Stimulated activated CD4-positive, alpha-beta T cell treated with anti-CD3 and anti-CD28 coated beads, Interleukin-1b, Interleukin-23, amount 100 ng/mL, for 48 hours (primary cell): Measurements from ENCODE around the gene INPP4B.

ENCODE experiments used
- DNase-seq: peaks from one replicate; pipeline ENCODE4 v3.0.0-alpha.2; 2020

INPP4B gene

DNA sequence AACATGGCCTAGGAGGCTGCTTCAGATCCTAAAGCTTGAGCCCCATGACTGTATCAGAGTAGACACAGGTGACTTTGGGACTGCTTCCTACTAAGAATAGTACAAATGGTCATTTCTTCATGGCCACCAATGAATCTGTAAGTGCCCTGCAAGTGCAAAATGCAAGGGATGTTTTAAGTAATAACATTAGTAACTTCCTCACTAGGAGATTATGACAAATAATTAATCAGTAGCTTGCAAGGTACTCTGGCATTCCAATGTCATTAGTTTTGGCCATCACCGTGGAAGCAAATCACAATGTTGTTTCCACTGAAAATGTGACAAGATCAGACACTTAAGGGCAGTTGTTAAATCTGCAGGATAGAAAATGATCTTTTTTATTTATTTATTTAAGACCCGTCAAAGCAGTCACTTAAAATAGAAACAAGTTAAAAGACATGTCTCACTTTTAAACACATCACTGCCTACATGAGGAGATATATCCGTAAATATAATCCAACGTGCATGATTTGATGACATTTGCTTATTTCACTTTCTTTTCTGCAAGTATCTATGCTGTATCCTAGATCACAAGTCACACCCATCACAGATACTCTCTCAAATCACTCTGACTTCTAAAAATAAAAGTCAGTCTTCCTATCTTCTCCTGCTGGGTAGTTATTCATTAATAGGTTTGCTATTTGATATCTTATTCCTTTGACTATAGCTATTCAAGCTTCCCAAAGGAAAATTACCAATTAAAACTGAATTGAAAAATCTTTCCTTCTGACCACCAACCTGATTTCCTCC, 809.1 kb downstream of the INPP4B start:
- DNase-seq: no peak

DNA sequence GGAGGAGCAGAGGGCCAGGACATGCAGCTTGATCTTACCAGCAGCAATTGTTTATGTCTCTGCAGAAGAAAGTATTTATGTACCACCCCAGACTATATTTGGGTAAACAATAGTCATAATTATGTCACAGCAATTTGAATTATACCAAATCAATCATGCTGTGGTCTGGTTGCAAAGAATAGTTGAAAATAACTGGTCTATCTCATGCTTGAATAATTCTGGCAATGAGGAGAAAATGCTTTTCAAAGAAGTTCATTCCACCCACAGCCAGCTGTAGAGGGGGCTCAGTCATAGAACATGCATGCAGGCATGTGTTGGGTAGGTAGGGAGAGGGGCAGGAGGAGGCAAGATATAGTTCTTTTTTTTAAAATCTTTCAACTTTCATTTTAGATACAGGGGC, 810.5 kb downstream of the INPP4B start:
- no peak for DNase-seq

DNA sequence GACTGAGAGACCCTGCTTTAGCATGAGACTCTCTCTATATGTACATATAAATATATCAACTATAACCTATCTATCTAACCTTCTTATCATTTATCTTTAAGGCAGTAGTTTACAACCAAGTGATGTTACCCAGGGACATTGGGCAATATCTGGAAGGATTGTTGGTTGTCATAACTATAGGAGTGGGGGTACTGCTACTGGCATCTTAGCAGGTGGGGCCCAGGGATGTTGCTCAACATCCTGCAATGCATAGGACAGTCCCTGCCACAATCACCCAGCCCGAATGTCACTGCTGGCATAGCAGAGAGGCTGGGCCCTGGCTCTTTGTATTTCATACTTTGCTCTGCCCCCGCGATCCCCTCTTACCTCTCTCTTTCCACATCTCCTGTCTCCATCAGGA, 812.0 kb downstream of the INPP4B start:
- no peak for DNase-seq

DNA sequence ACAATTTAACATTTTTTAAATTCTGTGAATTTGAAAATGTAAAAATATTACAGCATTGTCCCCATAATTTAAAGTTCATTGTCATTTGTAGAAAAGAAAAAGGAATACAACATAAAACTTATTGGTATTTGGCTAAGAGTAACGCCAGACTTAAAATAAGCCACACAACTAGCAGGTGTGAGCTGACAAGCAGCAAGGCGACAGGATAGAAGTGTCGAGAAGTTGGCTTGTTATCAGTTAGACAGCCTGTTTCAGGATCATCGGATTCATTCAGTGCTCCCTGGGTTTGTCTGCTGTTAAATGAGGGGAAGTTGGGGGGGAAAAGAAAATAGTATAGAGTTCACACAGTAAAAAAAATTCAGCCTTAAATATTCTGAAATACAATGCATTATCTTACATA, 816.1 kb downstream of the INPP4B start:
- no peak for DNase-seq

DNA sequence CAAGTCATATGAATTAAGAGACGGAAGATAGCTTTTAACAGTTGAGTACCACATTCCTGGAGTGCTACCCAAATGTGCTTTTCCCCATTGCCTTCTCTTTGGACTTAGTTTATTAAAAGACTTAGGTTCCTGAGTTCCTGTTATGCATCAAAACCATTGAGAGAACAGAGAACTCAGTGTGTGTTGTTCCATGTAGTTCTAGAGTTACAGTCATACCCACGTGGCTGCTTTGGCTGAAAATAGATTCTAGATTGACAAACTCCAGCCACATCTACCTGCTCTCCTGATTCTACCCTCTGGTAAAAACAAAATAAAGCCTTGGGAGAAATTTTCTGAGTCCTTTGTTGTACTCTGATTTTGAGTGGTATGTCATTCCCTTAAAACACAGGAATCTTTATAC, 824.3 kb downstream of the INPP4B start:
- no peak for DNase-seq

DNA sequence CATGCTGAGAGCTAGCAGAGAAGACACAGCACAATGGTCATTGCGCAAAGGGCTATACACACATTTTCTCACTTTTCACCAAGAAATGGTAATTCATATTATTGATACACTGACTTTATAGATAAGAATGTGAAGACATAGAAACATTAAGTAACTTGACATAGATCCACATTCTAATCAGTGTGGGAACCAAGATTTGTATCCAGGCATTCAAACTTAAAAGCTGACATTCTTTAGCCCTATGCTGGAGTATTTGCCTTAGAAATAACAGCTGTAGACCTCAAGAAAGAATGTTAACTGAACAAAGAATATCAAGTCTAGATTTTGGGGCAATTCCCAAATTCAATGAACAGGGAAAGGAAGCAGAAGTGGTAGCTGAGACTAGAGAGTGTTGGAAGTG, 824.9 kb downstream of the INPP4B start:
- DNase-seq: no peak

DNA sequence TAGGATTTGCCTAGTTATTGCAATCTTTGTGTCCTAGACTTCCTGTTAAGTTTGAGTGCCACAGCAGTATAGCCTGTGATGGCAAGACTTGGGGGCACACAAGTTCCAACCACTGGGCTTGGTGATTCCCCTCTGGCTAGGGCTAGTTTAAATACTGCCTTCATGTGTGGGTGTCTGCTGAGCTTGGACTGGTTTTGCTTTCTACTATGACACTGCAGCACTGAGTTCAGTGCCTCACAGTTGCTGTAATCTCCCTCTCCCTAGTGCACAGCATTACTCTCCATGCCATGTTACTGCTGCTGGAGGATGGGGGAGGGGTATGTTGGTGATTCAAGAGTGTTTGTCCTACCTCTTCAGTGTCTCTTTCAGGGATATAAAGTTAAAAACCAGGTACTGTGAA, 830.1 kb downstream of the INPP4B start:
- DNase-seq: no peak

DNA sequence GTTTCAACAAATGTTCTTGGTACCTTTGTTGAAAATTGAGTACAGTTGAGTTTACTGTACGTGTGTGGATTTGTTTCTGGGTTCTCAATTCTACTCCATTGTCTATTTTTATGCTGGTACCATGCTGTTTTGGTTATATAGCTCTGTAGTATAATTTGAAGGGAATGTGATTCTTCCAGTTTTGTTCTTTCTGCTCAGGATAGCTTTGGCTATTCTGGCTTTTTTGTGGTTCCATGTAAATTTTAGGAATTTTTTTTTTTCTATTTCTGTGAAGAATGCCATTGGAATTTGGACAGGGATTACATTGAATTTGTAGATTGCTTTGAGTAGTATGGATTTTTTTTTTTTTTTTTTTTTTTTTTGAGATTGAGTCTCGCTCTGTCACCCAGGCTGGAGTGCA, 836.4 kb downstream of the INPP4B start:
- no peak for DNase-seq

DNA sequence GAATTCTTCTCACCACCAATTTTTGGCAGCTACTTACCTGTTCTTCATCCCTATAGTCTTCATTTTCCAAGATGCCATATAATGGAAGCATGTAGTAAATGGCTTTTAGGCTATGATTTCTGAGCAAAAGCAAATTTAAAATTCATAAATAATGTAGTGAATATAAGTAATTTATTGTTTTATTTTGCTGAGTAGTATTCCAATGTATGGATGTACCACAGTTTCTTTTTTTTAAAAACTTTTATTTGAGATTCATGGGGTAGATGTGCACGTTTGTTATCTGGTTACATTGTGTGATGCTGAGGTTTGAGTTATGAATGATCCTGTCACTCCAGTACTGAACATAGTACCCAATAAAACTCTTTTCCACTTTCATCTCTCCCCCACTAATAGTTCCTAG, 840.6 kb downstream of the INPP4B start:
- DNase-seq: no peak

DNA sequence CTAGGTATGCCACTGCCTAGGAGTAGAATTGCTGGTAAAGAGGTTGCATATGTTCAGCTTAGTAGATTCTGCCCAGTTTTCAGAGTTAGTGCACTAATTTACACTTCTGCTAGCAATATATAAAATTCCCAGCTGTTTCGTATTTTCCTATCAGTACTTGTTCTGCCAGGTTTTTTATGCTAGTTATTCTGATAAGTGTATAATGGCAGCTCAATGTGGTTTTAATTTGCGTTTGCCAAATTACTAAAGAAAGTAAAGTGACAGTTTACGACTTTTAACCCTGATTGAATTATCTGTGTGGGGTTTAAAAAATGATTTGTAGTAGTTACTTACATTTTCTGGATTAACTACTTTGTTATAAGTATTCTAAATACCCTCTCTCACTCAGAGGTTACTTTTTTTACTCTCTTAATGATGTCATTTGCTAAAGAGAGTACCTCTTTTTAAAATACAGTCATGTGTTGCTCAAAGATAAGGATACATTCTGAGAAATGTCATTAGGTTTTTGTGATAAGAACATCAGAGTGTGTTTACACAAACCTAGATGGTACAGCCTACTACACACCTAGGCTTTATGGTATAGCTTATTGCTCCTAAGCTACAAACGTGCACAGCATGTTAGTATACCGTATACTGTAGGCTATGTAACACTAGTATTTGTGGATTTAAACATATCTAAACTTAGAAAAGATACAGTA, 846.5 kb downstream of the INPP4B start:
- DNase-seq: no peak

DNA sequence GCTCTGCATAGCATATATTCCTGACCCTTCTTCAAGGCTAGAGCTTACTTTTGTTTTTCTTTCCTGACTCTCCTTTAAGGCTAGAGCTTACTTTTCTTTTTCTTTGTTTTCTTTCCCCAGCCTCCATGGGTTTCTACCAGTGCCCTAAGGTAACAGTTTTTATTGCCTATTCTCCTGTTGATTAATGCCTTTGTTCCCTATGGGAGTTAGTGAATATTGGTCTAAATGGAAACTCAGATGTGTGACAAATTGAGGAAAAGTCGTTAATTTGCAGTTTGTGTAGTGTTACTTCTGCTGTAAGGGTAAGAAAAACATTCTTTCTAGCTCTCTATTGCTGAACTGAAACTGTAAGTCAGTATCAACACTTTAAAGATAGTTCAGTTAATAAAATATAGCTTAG, 851.0 kb downstream of the INPP4B start:
- DNase-seq: no peak

DNA sequence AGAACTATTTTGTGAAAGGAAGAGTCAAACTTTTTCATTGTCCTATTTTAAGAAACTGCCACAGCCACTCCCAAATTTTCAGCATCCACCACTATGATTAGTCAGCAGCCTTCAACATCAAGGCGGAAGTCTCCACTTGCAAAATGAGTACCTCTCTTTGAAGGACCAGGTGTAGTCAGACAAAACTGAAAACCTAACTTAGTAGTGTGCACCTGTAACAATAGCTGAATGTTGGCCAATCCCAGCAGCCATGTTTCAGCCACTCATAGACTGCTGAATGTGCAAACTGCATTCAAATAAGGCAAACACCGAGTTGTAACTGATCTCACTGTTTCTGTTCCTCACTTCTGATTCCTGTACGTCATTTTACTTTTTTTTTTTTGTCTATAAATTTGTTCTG, 868.7 kb downstream of the INPP4B start:
- DNase-seq: no peak
